NCI-H2196 treated with DMSO at 0.1 percent for 48 hours (cell line): ENCODE results near the gene ZCCHC2.

Source experiments
- DNase-seq: peaks from one replicate; lab custom pipeline; 2025; ENCODE audit not compliant: unreplicated experiment; lab: John Stamatoyannopoulos, UW

The ZCCHC2 gene

GRCh38 chr18:62537042-62537894 is 14.4 kb downstream of the ZCCHC2 start:
- DNase-seq: no peak

- no peak for DNase-seq
Observed at GRCh38 chr18:62537946-62538345, 15.1 kb downstream of the ZCCHC2 start.

GRCh38 chr18:62538881-62539280 is 16.1 kb downstream of the ZCCHC2 start:
- no peak for DNase-seq

DNA sequence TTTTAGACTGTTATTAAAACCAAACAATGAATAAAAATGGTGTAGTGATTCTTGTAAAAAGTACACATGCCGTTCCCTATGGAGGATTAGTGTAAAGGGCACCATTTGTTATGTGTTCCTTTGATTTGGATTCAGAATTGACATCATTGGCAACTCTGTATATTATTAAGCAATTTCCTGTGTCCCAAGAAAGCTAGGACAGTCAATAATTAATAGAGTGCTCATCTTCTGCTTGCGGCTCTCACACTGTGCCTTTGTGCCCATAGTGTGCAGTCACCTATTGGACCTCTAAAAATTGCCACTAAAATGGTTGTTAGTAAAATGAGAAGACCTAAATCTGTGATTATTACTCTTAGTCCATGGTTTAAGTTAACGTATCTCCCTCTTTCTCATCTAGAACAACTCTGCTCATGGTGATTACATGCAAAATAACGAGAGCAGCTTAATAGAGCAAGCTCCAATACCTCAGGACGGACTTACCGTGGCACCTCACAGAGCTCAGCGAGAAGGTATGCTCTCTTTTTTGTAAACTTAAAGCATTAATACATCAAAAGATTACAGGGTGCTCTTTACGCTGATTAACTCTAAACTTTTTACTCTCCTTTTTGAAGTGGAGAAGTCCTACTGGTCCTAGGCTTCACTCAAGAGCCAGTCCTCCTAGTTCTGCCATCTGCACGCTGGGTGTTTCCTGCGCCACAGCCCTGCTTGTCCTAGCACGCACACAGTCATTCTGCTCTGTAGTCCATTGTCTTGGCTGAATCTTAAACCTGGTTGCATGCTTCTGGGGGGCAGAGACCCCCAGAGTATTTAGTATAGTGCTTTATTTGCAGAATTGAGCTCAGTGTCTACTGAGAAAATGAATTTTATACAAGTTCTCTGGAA is 16.7 kb downstream of the ZCCHC2 start:
- DNase-seq: no peak

DNA sequence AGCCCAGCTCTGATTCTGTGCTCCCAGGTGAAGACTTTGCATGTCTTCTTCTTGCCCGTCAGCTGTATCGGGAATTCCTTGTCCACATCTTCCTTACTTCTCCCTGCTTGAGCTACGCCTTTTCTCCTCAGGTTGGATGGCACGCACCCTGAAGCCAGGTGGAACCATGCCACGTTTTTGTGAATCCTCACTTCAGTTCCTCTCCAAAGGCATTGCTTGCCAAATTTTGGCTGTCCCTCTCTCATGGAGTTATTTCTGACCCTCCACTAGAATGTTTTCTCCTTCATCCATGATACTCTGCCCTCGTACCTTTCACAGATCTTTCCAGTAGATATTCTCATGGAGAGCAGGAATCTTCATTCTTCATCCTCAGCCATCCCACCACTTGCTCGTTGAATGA is 20.2 kb downstream of the ZCCHC2 start:
- DNase-seq: no peak

DNA sequence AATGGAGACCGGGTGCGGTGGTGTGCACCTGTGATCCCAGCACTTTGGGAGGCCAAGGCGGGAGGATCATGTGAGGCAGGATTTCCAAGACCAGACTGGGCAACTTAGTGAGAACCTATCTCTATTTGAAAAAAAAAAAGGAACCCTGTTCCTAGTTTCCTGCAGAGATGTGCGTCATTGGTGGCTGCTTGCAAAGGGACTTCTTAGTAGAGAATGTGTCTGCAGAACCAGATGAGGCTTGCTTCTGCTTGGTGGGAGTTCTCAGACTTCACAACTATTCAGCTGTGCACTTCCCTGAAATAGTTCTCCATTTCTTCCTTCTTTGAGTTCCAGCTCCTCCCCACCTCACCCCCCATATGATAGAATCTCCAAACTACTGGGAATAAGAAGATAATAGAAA is 22.3 kb downstream of the ZCCHC2 start:
- DNase-seq: no peak

DNA sequence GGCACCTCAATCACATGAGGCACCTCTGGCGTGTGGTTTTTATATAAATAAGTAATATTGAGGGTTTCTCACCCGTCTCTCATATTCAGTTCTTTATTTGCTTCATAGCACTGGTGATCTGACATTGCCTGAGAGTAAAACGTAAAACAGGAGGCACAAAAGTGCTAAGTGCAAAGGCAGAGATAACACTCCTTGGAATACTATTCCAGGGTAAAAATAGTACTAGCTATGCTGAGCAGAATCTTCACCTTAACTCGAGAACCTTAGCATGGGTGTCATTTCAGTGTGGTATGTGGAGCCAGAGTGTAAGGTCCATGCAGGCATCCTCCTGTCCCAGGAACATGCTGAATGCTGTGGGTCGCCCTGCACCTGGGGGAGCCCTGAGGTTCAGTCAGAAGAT is 26.9 kb downstream of the ZCCHC2 start:
- DNase-seq: no peak

GRCh38 chr18:62550746-62551145 is 27.9 kb downstream of the ZCCHC2 start:
- DNase-seq: no peak

DNA sequence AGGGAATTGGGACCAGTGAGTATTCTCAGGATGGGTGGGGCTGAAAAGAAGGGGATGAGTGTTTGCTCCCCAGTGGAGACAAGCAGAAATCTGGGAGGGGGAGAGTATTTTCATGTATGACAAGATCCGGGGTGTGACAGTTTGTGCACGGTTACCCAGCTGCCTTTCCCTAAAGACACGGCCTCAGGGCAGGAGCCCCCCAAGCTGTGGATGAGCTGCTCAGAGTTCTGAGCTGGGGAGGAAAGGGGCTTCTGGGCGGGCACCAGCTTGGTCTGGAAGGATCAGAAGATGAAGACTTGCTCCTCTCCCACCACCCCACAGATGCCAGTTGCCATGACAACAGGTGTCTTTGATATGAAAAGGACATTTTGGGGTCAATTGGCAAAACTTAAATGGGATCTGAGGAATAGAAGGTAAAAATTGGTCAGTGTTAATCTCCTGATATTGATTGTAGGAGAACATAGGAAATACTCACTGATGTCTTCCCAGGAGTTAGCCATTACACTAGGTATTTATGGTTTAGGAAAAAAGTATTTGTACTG is 29.2 kb downstream of the ZCCHC2 start:
- DNase-seq: no peak

DNA sequence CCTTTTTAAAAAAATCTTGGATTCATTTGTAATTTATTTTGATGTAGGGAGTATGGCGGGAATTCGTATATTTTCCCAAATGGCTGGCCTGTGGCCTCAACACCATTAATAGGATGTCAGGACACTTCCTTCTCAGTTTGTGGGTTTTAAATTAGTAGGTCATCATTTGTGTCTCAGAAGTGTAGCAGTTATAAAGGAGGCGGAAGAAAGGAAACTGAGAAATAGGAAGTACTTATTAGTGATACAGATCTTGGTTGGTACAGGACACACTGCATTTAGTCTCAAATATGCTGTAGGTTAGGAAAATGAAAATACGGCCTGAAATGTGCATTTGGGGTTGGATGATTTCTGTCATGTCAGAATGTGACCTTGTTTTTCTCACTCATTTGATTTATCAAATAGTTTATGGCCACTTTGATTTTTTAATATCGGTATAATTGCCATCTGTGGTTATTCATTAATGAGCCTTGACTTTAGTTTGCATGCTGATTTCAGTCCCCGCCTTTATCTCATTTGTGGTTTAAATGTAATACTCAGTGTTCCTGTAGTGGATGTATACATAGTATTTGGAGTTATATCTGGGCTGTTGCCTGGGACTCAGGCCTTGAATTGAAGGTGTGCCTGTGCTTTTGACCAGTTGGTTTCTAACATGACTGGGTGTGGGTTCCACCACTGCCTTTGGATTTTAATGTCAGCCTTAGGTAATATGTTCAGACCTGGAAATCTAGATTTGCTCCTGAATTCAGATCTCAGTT is 31.4 kb downstream of the ZCCHC2 start:
- no peak for DNase-seq

- no peak for DNase-seq
Observed at GRCh38 chr18:62555135-62555534, 32.3 kb downstream of the ZCCHC2 start.

DNA sequence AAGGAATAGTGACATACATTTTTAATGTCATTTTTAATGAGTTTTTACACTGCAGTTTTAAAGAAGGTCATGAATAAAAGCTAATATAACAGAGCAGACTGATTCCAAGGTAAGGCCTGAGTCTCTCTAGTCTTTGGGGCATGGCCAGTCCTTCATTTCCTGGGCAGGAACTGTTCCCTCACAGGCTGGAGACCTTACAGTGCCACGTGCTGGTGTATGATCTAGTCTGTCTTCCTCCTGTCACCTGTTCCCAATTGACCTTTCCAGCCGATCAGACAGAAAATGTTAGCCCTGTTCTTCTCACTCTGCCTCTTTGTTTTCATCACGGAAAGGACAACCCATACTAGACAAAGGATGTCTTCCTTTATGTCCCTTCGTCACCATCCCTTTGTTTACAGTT is 33.6 kb downstream of the ZCCHC2 start:
- no peak for DNase-seq

- no peak for DNase-seq
Observed at GRCh38 chr18:62558015-62558663, 35.3 kb downstream of the ZCCHC2 start.

GRCh38 chr18:62564044-62564443 is 41.2 kb downstream of the ZCCHC2 start:
- DNase-seq: no peak

- no peak for DNase-seq
Observed at GRCh38 chr18:62566199-62566598, 43.4 kb downstream of the ZCCHC2 start.

DNA sequence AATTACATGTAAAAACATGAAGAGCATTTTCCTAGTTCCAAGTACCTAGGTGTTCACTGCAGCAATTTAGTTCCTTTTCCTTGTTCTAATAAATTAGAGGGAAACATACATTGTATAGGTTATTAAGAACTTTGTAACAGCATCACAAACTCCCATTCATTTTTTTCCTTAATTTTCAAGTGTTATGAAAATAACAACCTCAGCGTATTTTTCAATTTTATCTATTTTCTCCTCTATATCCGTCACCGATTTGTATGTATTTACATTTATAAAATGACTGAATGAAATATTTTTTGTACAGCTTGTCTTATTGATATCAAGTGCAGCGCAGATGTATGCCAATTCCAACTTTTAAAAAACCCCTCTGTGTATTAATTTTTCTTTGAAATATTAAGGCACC is 44.0 kb downstream of the ZCCHC2 start:
- DNase-seq: no peak

GRCh38 chr18:62569081-62569655 is 46.3 kb downstream of the ZCCHC2 start:
- no peak for DNase-seq

DNA sequence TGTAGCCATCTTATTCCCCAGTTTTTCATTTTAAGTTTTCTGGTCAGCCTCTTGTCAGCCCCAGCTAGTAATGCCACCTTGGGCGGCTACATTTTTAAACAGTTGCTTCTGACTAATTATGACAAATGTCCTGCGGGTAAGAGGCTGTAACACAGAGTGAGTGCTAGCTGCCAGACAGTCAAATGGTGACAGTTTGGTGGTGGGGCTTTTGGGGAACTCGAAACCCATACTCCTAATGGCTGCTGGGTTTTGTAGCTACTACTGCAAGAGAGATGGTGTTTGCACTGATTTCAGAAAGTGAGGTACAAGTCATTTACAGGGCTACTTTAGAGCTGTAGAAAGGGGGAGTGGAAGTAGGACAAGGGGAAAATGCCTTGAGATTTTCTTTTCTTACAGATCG is 48.2 kb downstream of the ZCCHC2 start:
- no peak for DNase-seq

DNA sequence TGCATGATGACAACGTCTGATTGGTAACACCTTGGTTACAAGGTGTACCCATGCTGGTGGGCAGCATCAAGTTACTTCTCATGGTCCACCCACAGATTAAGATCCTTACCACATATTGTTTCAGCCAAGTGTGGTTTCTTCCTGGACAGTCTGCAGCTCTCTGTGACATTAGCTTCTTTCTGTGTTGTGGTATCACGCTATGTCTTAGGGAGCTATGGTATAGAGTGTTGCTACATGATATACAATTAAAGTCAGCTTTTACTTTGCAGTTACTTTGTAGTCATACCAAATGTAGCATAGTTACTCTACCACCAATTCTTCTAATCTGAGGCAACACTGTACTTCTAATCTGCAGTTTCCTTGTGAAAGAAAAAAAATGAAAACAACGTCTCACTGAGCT is 48.8 kb downstream of the ZCCHC2 start:
- no peak for DNase-seq

GRCh38 chr18:62572456-62572855 is 49.6 kb downstream of the ZCCHC2 start:
- no peak for DNase-seq
